HCT116 (cell line): ENCODE data around the gene CPD. TPM values are rescaled to one million over a fixed set of nuclear protein-coding genes. Genes with fewer than 3 reads are reported as not detected.

Experiments
- ATAC-seq: fragments of 200-7000 bp; cut with Tn5 transposase; 2 replicates; pipeline ENCODE4 v1.9.1; 2020; ENCODE audit warnings: mild to moderate bottlenecking, moderate library complexity
- BruUV-seq: library from RNA; stranded (reverse); fragments of 400-500 nt; replicated peaks from 2 replicates; lab custom pipeline; 2021; lab: Mats Ljungman, UMichigan
- CTCF ChIA-PET: fragments of 300-600 bp; sonication (Branson Sonifier 250); formaldehyde crosslinking; loops from one replicate; lab custom pipeline; 2021; ENCODE audit warnings: antibody characterized with exemption; lab: Charles Lee
- POLR2A ChIA-PET: fragments of 300-600, 350-600 bp; sonication (Branson Sonifier 250); formaldehyde crosslinking; loops from one replicate; lab custom pipeline; 2021; ENCODE audit warnings: antibody characterized with exemption; lab: Charles Lee
- RAD21 ChIA-PET, 2 experiments: fragments of 300-600 bp; sonication (Branson Sonifier 250); formaldehyde crosslinking; loops; one replicate each; lab custom pipeline; 2023; ENCODE audit warnings: low total read pairs in 2 of 2; ENCODE audit not compliant: uncharacterized antibody in 2 of 2, unreplicated experiment in 2 of 2, low non-redundant PET in 1 of 2; lab: Charles Lee
- DNase-seq: peaks from one replicate; pipeline ENCODE4 v3.0.0-alpha.2; 2010; ENCODE audit warnings: low read depth, low spot score
- H2AFZ ChIP-seq: fragments of 200-600 bp; shearing (Covaris generic), sonication (generic); 2 replicates; pipeline ENCODE4 v1.6.1; 2017; ENCODE audit warnings: low read depth, mixed run types, mixed read lengths, antibody characterized with exemption, low read length; ENCODE audit not compliant: poor library complexity, severe bottlenecking
- H3K27ac ChIP-seq: 2 replicates; pipeline ENCODE4 v1.5.1; 2012; ENCODE audit warnings: low read depth, low read length
- H3K27me3 ChIP-seq: fragments of 200-600 bp; sonication (generic); 2 replicates; pipeline ENCODE4 v1.6.1; 2016; ENCODE audit warnings: mixed run types, low read length, mixed read lengths; ENCODE audit not compliant: insufficient read depth
- H3K36me3 ChIP-seq, 2 experiments: fragments of 200-500 bp in 1 of 2; fragments of 200-600 bp in 1 of 2; sonication (Bioruptor generic) in 1 of 2; sonication (generic) in 1 of 2; 2 replicates each; pipeline versions ENCODE4 v1.5.1 to v1.6.1; 2014 to 2016; ENCODE audit warnings: low read length in 2 of 2, inconsistent platforms in 1 of 2, mixed read lengths in 1 of 2, mixed run types in 1 of 2; ENCODE audit not compliant: insufficient read depth in 2 of 2, control insufficient read depth in 1 of 2
- H3K4me1 ChIP-seq, 2 experiments: fragments of 200-600 bp in 1 of 2; sonication (generic) in 1 of 2; 2 replicates each; pipeline versions ENCODE4 v1.5.1 to v1.6.1; 2012 to 2017; ENCODE audit warnings: low read length in 2 of 2, inconsistent platforms in 1 of 2, mild to moderate bottlenecking in 1 of 2, mixed read lengths in 1 of 2, mixed run types in 1 of 2, moderate library complexity in 1 of 2; ENCODE audit not compliant: insufficient read depth in 2 of 2, control insufficient read depth in 1 of 2
- H3K4me2 ChIP-seq: fragments of 200-600 bp; sonication (generic); 2 replicates; pipeline ENCODE4 v1.6.1; 2017; ENCODE audit warnings: mixed run types, low read length, mixed read lengths
- H3K4me3 ChIP-seq, 2 experiments: fragments of 200-600 bp in 1 of 2; sonication (generic) in 1 of 2; replicated peaks in 1 of 2; 2 replicates each; pipeline ENCODE4 v1.5.1; 2011 to 2016; ENCODE audit warnings: low read length in 2 of 2, control low read depth in 1 of 2, low read depth in 1 of 2, mild to moderate bottlenecking in 1 of 2, mixed read lengths in 1 of 2, mixed run types in 1 of 2
- H3K79me2 ChIP-seq: fragments of 200-600 bp; sonication (generic); 2 replicates; pipeline ENCODE4 v1.6.1; 2017; ENCODE audit warnings: mild to moderate bottlenecking, mixed run types, low read length, moderate library complexity, mixed read lengths; ENCODE audit not compliant: insufficient read depth
- H3K9ac ChIP-seq: fragments of 200-600 bp; sonication (generic); 2 replicates; pipeline ENCODE4 v1.6.1; 2016; ENCODE audit warnings: low read length, mixed read lengths
- H3K9me2 ChIP-seq: fragments of 200-600 bp; sonication (generic), shearing (Covaris generic); 2 replicates; pipeline ENCODE4 v1.6.1; 2017; ENCODE audit warnings: mixed run types, mild to moderate bottlenecking, moderate library complexity; ENCODE audit not compliant: insufficient read depth
- H3K9me3 ChIP-seq, 2 experiments: fragments of 200-500 bp in 1 of 2; fragments of 200-600 bp in 1 of 2; sonication (Bioruptor generic) in 1 of 2; sonication (generic) in 1 of 2; 2 replicates each; pipeline ENCODE4 v1.6.1; 2014 to 2017; ENCODE audit warnings: low read length in 2 of 2, mixed read lengths in 2 of 2, inconsistent platforms in 1 of 2, low read depth in 1 of 2, mild to moderate bottlenecking in 1 of 2, mixed run types in 1 of 2, moderate library complexity in 1 of 2; ENCODE audit not compliant: control insufficient read depth in 1 of 2, insufficient read depth in 1 of 2
- H4K20me1 ChIP-seq: fragments of 200-600 bp; sonication (generic), shearing (Covaris generic); 2 replicates; pipeline ENCODE4 v1.6.1; 2017; ENCODE audit warnings: mixed run types, mild to moderate bottlenecking, moderate library complexity; ENCODE audit not compliant: insufficient read depth
- CTCF ChIP-seq, 3 experiments: fragments of 200-600 bp in 1 of 3; sonication (generic) in 1 of 3; IDR thresholded peaks in 2 of 3; conservative IDR thresholded peaks in 1 of 3; 2 replicates each; pipeline ENCODE4 v1.5.1; 2012 to 2017; ENCODE audit warnings: low read depth in 2 of 3, low read length in 2 of 3, antibody characterized with exemption in 1 of 3, borderline replicate concordance in 1 of 3, control low read depth in 1 of 3, mild to moderate bottlenecking in 1 of 3, mixed read lengths in 1 of 3, mixed run types in 1 of 3, moderate library complexity in 1 of 3; ENCODE audit not compliant: insufficient read depth in 1 of 3
- EZH2phosphoT487 ChIP-seq: fragments of 200-600 bp; IDR thresholded peaks from 2 replicates; pipeline ENCODE4 v1.6.1; 2018; ENCODE audit warnings: antibody characterized with exemption, borderline replicate concordance
- FOSL1 ChIP-seq: IDR thresholded peaks from 2 replicates; pipeline ENCODE4 v1.6.1; 2012; ENCODE audit warnings: low read depth
- MAX ChIP-seq: IDR thresholded peaks from 2 replicates; pipeline ENCODE4 v1.6.1; 2012
- REST ChIP-seq: IDR thresholded peaks from 2 replicates; pipeline ENCODE4 v1.6.1; 2012; ENCODE audit warnings: low read depth
- SIN3A ChIP-seq: IDR thresholded peaks from 2 replicates; pipeline ENCODE4 v1.6.1; 2012; ENCODE audit warnings: low read depth
- SP1 ChIP-seq: IDR thresholded peaks from 2 replicates; pipeline ENCODE4 v1.6.1; 2012; ENCODE audit warnings: low read depth
- SRF ChIP-seq: IDR thresholded peaks from 2 replicates; pipeline ENCODE4 v1.6.1; 2012; ENCODE audit warnings: low read depth
- ZFX ChIP-seq: fragments of 450-650 bp; IDR thresholded peaks from 2 replicates; pipeline ENCODE4 v1.6.1; 2017
- ZNF274 ChIP-seq: fragments of 200-500 bp; sonication (Bioruptor generic); IDR thresholded peaks from 2 replicates; pipeline ENCODE4 v1.6.1; 2014; ENCODE audit warnings: mild to moderate bottlenecking, low read depth, low read length, inconsistent platforms
- intact Hi-C: fragments of 100-400 bp; cut with micrococcal nuclease; formaldehyde crosslinking; loops from 2 replicates; pipeline ENCODE4 v1.10.0; 2022
- total RNA-seq: library from RNA; stranded (reverse); gene quantifications from one replicate; pipeline ENCODE4 v1.2.1, GENCODE V29; 2021; ENCODE audit not compliant: unreplicated experiment

CPD gene
- total RNA-seq, 1 experiment from 2014 or later = 47.2 TPM

- Histone ChIP-seq H3K36me3 (peaks cover 5 to 18% of the 10 kb centered on the region in 2 experiments; a peak in 2 of 4 replicates), H3K27me3 (no peaks in the 10 kb centered on the region), H3K9me2 (no peaks in the 10 kb centered on the region), H2AFZ (no peak overlapping the region), H4K20me1 (no peaks in the 10 kb centered on the region), H3K27ac (no peak overlapping the region), H3K4me1 (no peaks in the 10 kb centered on the region), H3K4me2 (no peak overlapping the region), H3K9me3 (no peaks in the 10 kb centered on the region), H3K9ac (no peak overlapping the region), H3K79me2 (peaks cover 2% of the 10 kb centered on the region; the same call in 1 of the 2 replicates), H3K4me3 (no peak overlapping the region)
- no TSS peak for BruUV-seq
- intact Hi-C loops = no loop called here
- POLR2A ChIA-PET = no interaction called here
- CTCF ChIA-PET = no interaction called here
- DNase-seq (no peak), ATAC-seq (no peak)
- TF ChIP-seq ZNF274 = no peak
- TF ChIP-seq CTCF (IDR thresholded peaks at IDR 0.05 in 2 of 3, conservative IDR thresholded peaks at IDR 0.05 in 1 of 3; ENCODE audit: borderline replicate concordance in 1 of 3, insufficient read depth in 1 of 3, low read depth in 2 of 3, low read length in 2 of 3) = no peak
- RAD21 ChIA-PET = no interaction called here
These were observed 11.1 kb downstream of the CPD start for GRCh38 chr17:30389756-30390300.

- DNase-seq = no peak
- Histone ChIP-seq H3K9me3 (no peaks in the 10 kb centered on the region), H3K4me1 (no peaks in the 10 kb centered on the region), H3K4me3 (no peak overlapping the region), H3K9ac (no peak overlapping the region), H2AFZ (no peak overlapping the region), H3K27me3 (no peaks in the 10 kb centered on the region), H3K79me2 (no peaks in the 10 kb centered on the region), H3K4me2 (no peak overlapping the region), H4K20me1 (no peaks in the 10 kb centered on the region), H3K9me2 (no peaks in the 10 kb centered on the region), H3K36me3 (peaks cover 4 to 8% of the 10 kb centered on the region in 2 experiments; a peak in 2 of 4 replicates), H3K27ac (no peak overlapping the region)
- TF ChIP-seq SRF (no peak), SIN3A (no peak), ZFX (no peak), REST (no peak), FOSL1 (no peak), MAX (no peak), EZH2phosphoT487 (no peak), SP1 (no peak)
- intact Hi-C loops = no loop called here
- CTCF ChIA-PET = no interaction called here
- RAD21 ChIA-PET = no interaction called here
- POLR2A ChIA-PET = no interaction called here
- ATAC-seq = no peak
- BruUV-seq = no TSS peak
These were observed 12.8 kb downstream of the CPD start for GRCh38 chr17:30391534-30391933.
